Uterus (tissue), 2 donors: ENCODE results near the gene GPATCH3.

Source experiments
- CTCF ChIP-seq, 4 experiments: fragments of 200-600 bp in 2 of 4; fragments of 450-650 bp in 2 of 4; sonication (generic) in 2 of 4; IDR thresholded peaks; one replicate each; pipeline ENCODE4 v1.5.1; 2016 to 2019; ENCODE audit warnings: antibody characterized with exemption in 4 of 4, mild to moderate bottlenecking in 2 of 4, moderate library complexity in 1 of 4
- POLR2A ChIP-seq, 2 donors: fragments of 450-650 bp; IDR thresholded peaks; one replicate each; pipeline ENCODE4 v1.6.1; 2016; ENCODE audit warnings: antibody characterized with exemption in 2 of 2, mild to moderate bottlenecking in 1 of 2, moderate library complexity in 1 of 2

GRCh38 chr1:26855636-26856035 lies 44.6 kb downstream of the GPATCH3 start:
- no peak for TF ChIP-seq CTCF (IDR thresholded peaks at IDR 0.05)
- TF ChIP-seq POLR2A (IDR thresholded peaks at IDR 0.05): no peak
